Upper lobe of left lung (tissue), 6 donors: ENCODE results near the gene GLYATL3. TPM values are rescaled to one million over a fixed set of nuclear protein-coding genes. Genes with fewer than 3 reads are reported as not detected.

Source experiments
- ATAC-seq, 2 donors: fragments of 200-7000 bp; cut with Tn5 transposase; one replicate each; pipeline ENCODE4 v1.9.1; 2022; ENCODE audit warnings: mild to moderate bottlenecking in 2 of 2, moderate library complexity in 2 of 2; ENCODE audit not compliant: low FRiP score in 2 of 2
- DNase-seq, 2 donors: peaks; one replicate each; pipeline ENCODE4 v3.0.0-alpha.2; 2019 to 2020
- H3K27ac ChIP-seq, 4 donors: fragments of 200-600 bp; sonication (generic); one replicate each; pipeline ENCODE4 v1.5.1; 2016 to 2019
- H3K27me3 ChIP-seq, 4 donors: fragments of 200-600 bp; sonication (generic); one replicate each; pipeline ENCODE4 v1.5.1; 2017 to 2019
- H3K36me3 ChIP-seq, 4 donors: fragments of 200-600 bp; sonication (generic); one replicate each; pipeline ENCODE4 v1.5.1; 2016 to 2019
- H3K4me1 ChIP-seq, 4 donors: fragments of 200-600 bp; sonication (generic); one replicate each; pipeline ENCODE4 v1.5.1; 2018 to 2019
- H3K4me3 ChIP-seq, 4 donors: fragments of 200-600 bp; sonication (generic); one replicate each; pipeline ENCODE4 v1.5.1; 2017 to 2019; ENCODE audit warnings: mild to moderate bottlenecking in 2 of 4, moderate library complexity in 1 of 4
- H3K9me3 ChIP-seq, 4 donors: fragments of 200-600 bp; sonication (generic); one replicate each; pipeline ENCODE4 v1.5.1; 2018 to 2019
- CTCF ChIP-seq, 6 experiments: fragments of 450-650 bp in 4 of 6; fragments of 200-600 bp in 2 of 6; sonication (generic) in 2 of 6; IDR thresholded peaks; one replicate each; pipeline ENCODE4 v1.5.1; 2016 to 2019; ENCODE audit warnings: antibody characterized with exemption in 6 of 6
- EP300 ChIP-seq, 4 donors: sonication (generic); formaldehyde crosslinking; IDR thresholded peaks; one replicate each; pipeline ENCODE4 v1.5.1; 2017; ENCODE audit warnings: antibody characterized with exemption in 4 of 4, control low read depth in 2 of 4
- POLR2A ChIP-seq, 4 donors: fragments of 450-650 bp; IDR thresholded peaks; one replicate each; pipeline ENCODE4 v1.5.1; 2016 to 2017; ENCODE audit warnings: antibody characterized with exemption in 4 of 4, mild to moderate bottlenecking in 2 of 4
- POLR2AphosphoS5 ChIP-seq, 2 donors: sonication (generic); formaldehyde crosslinking; IDR thresholded peaks; one replicate each; pipeline ENCODE4 v1.5.1; 2017; ENCODE audit warnings: antibody characterized with exemption in 2 of 2
- WGBS, 2 donors: methylation state at CpG; one replicate each; pipeline ENCODE4 v1.1.5; 2017 to 2018; 5-methylcytosine and 5-hydroxymethylcytosine counted together
- total RNA-seq, 6 donors: library from RNA; depleted of rRNA in 4 of 6; stranded (reverse); fragments of >200 nt in 4 of 6; gene quantifications; one replicate each; pipeline versions ENCODE4 v1.1.0 to v1.2.1, GENCODE V29; 2016 to 2021
- donor health status: DM: no; HTN: no; CAD: no; lungs with moderate emphysema.
- donor health status: DM: no; HTN: yes; CAD: no; lungs with severe emphysema.

GLYATL3 gene
- total RNA-seq, 6 donors from 2014 or later: not detected

GRCh38 chr6:49517919-49518318, 18.2 kb downstream of the GLYATL3 start:
- no peak for ATAC-seq
- no peaks in the 10 kb centered on the region for H3K36me3 ChIP-seq
- no peaks in the 10 kb centered on the region for H3K9me3 ChIP-seq
- no peak overlapping the region for H3K27ac ChIP-seq
- WGBS, 2 donors: 83 to 91% methylated on average over 2 of the region's 2 CpGs
- H3K4me1 ChIP-seq: no peaks in the 10 kb centered on the region
- TF ChIP-seq POLR2A (IDR thresholded peaks at IDR 0.05): no peak
- no peak for TF ChIP-seq CTCF (IDR thresholded peaks at IDR 0.05)
- TF ChIP-seq EP300 (IDR thresholded peaks at IDR 0.05): no peak
- no peak for TF ChIP-seq POLR2AphosphoS5 (IDR thresholded peaks at IDR 0.05)
- DNase-seq: no peak
- no peak overlapping the region for H3K4me3 ChIP-seq
- H3K27me3 ChIP-seq: no peaks in the 10 kb centered on the region

DNA sequence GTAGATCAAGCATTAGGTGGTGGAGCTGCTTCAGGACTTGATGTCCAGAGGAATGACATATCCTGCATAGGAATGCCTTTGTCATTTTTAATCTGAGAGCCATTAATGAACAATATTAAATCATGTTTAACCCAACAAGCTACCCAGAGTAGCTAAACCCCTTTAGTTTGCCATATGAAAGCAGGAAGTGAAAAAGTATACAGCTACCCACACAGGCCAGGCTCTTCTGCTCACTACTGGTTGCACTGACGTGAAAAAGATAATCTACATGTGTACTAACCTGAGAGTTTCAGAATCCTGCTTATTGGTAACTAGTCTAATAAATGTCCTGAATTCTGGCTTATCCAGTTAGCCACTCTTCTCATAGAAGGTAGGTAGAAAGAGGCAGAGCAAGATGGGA, 19.9 kb downstream of the GLYATL3 start:
- Histone ChIP-seq H3K4me1 (no peaks in the 10 kb centered on the region), H3K9me3 (no peaks in the 10 kb centered on the region), H3K27me3 (no peaks in the 10 kb centered on the region), H3K4me3 (no peak overlapping the region), H3K27ac (no peak overlapping the region), H3K36me3 (no peaks in the 10 kb centered on the region)
- 50 to 71% methylated on average over 1 of the region's 1 CpG for WGBS, 2 donors
- DNase-seq (no peak), ATAC-seq (no peak)
- TF ChIP-seq POLR2A (IDR thresholded peaks at IDR 0.05): no peak

DNA sequence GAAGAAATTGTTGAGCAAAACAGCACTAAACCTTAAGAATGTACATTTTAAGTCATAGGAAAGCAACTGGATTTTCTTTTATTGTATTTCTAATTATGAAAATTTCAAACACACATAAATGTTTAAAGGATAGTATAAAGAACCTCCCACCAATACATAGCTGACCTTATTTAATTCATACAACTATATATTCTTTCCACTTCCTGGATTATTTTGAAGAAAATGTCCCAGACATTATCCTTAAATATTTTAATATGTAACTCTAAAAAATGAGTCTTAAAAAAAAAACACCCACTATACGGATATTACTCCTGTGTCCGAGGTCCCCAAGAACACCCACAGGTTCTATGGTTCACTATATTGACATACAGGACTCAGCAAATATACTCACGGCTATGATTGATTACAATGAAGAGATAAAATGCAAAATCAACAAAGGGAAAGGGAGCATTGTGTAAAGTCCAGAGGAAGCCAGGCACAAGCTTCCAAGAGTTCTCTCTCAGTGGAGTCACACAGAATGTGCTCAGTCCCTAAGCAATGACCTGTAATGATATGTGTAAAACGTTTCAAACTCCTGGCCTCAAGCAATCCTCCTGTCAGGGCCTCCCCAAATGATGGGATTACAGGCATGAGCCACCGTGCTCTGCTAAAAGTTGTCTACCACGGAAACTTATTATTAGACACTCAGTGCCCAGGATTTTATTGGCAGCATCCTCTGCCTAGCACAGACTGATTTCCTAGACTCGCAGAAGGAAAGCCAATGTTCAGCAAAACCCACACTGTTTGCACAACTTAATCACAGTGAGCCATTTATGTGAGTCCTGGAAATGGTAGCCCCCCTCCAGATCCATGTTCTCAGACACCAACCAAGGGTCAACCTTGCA, 23.2 kb downstream of the GLYATL3 start:
- Histone ChIP-seq H3K27ac (no peak overlapping the region), H3K9me3 (no peaks in the 10 kb centered on the region), H3K36me3 (no peaks in the 10 kb centered on the region), H3K4me3 (no peak overlapping the region), H3K4me1 (no peaks in the 10 kb centered on the region), H3K27me3 (no peaks in the 10 kb centered on the region)
- 64 to 70% methylated on average over 7 of the region's 7 CpGs for whole genome bisulfite sequencing, 2 donors
- ATAC-seq: no peak
- no peak for TF ChIP-seq EP300 (IDR thresholded peaks at IDR 0.05)
- TF ChIP-seq POLR2AphosphoS5 (IDR thresholded peaks at IDR 0.05): no peak
- no peak for TF ChIP-seq POLR2A (IDR thresholded peaks at IDR 0.05)
- TF ChIP-seq CTCF (IDR thresholded peaks at IDR 0.05): no peak
- DNase-seq: no peak

GRCh38 chr6:49523901-49524300, 24.2 kb downstream of the GLYATL3 start:
- no peaks in the 10 kb centered on the region for H3K9me3 ChIP-seq
- H3K36me3 ChIP-seq: no peaks in the 10 kb centered on the region
- DNase-seq: no peak
- H3K4me1 ChIP-seq: no peaks in the 10 kb centered on the region
- ATAC-seq: no peak
- no peak for TF ChIP-seq POLR2A (IDR thresholded peaks at IDR 0.05)
- TF ChIP-seq CTCF (IDR thresholded peaks at IDR 0.05): no peak
- TF ChIP-seq EP300 (IDR thresholded peaks at IDR 0.05): no peak
- TF ChIP-seq POLR2AphosphoS5 (IDR thresholded peaks at IDR 0.05): no peak
- no peak overlapping the region for H3K4me3 ChIP-seq
- H3K27ac ChIP-seq: no peak overlapping the region
- 100% methylated on average over 1 of the region's 1 CpG for WGBS, 2 donors
- H3K27me3 ChIP-seq: no peaks in the 10 kb centered on the region

DNA sequence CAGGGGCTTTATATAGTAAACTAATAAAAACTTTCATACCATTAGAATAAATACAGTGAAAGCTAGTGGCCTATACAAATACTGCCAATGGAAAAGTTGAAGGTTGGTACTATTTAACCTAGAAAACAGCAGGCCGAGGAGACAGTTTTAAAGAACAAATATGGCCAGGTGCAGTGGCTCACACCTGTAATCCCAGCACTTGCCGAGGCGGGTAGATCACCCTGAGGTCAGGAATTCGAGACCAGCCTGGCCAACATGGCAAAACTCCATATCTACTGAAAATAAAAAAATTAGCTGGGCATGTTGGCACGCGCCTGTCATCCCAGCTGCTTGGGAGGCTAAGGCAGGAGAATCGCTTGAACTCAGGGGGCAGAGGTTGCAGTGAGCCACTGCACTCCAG, 24.8 kb downstream of the GLYATL3 start:
- DNase-seq (no peak), ATAC-seq (no peak)
- WGBS, 2 donors: 89 to 91% methylated on average over 7 of the region's 7 CpGs
- Histone ChIP-seq H3K36me3 (no peaks in the 10 kb centered on the region), H3K27me3 (no peaks in the 10 kb centered on the region), H3K9me3 (no peaks in the 10 kb centered on the region), H3K27ac (no peak overlapping the region), H3K4me1 (no peaks in the 10 kb centered on the region), H3K4me3 (no peak overlapping the region)
- no peak for TF ChIP-seq EP300 (IDR thresholded peaks at IDR 0.05)
- TF ChIP-seq CTCF (IDR thresholded peaks at IDR 0.05): no peak
- TF ChIP-seq POLR2A (IDR thresholded peaks at IDR 0.05): no peak
- no peak for TF ChIP-seq POLR2AphosphoS5 (IDR thresholded peaks at IDR 0.05)
